GM23338 (cell line): ENCODE data around the gene KRTAP16-1. TPM values are rescaled to one million over a fixed set of nuclear protein-coding genes. Genes with fewer than 3 reads are reported as not detected.

ENCODE experiments used
- ATAC-seq: fragments of 200-7000 bp; cut with Tn5 transposase; 3 replicates; pipeline ENCODE4 v1.9.1; 2020
- DNase-seq: peaks from one replicate; pipeline ENCODE4 v3.0.0-alpha.2; 2015; ENCODE audit warnings: low spot score
- H2AFZ ChIP-seq: fragments of 200-600 bp; sonication (generic); 2 replicates; pipeline ENCODE4 v1.8.0; 2016; ENCODE audit warnings: antibody characterized with exemption, mild to moderate bottlenecking, moderate library complexity
- H3F3A ChIP-seq: fragments of 200-600 bp; sonication (generic); replicated peaks from 2 replicates; pipeline ENCODE4 v1.8.0; 2017; ENCODE audit warnings: antibody characterized with exemption, mixed run types, low read depth
- H3K27ac ChIP-seq: fragments of 200-600 bp; sonication (generic); 2 replicates; pipeline ENCODE4 v1.6.1; 2016; ENCODE audit warnings: low read depth
- H3K27me3 ChIP-seq: fragments of 200-600 bp; sonication (generic); 2 replicates; pipeline ENCODE4 v1.8.0; 2016; ENCODE audit warnings: mild to moderate bottlenecking, mixed run types, moderate library complexity; ENCODE audit not compliant: insufficient read depth
- H3K36me3 ChIP-seq: fragments of 200-600 bp; sonication (generic); 2 replicates; pipeline ENCODE4 v1.8.0; 2016; ENCODE audit warnings: mild to moderate bottlenecking; ENCODE audit not compliant: insufficient read depth
- H3K4me1 ChIP-seq: fragments of 200-600 bp; sonication (generic); 2 replicates; pipeline ENCODE4 v1.8.0; 2016; ENCODE audit warnings: mild to moderate bottlenecking, moderate library complexity; ENCODE audit not compliant: insufficient read depth
- H3K4me2 ChIP-seq: fragments of 200-600 bp; sonication (generic); 2 replicates; pipeline ENCODE4 v1.7.1; 2017; ENCODE audit warnings: mixed run types
- H3K4me3 ChIP-seq: fragments of 200-600 bp; sonication (generic); 2 replicates; pipeline ENCODE4 v1.6.1; 2016; ENCODE audit warnings: mixed run types
- H3K79me2 ChIP-seq: fragments of 200-600 bp; sonication (generic); replicated peaks from 2 replicates; pipeline ENCODE4 v1.8.0; 2017; ENCODE audit warnings: mild to moderate bottlenecking; ENCODE audit not compliant: insufficient read depth
- H3K9me2 ChIP-seq: fragments of 200-600 bp; sonication (generic); 2 replicates; pipeline ENCODE4 v1.8.0; 2017; ENCODE audit not compliant: insufficient read depth
- H4K20me1 ChIP-seq: fragments of 200-600 bp; sonication (generic); replicated peaks from 2 replicates; pipeline ENCODE4 v1.8.0; 2017; ENCODE audit warnings: mild to moderate bottlenecking; ENCODE audit not compliant: insufficient read depth
- H3K27ac Mint-ChIP-seq: 2 replicates; pipeline ENCODE4 v1.8.0; 2020; ENCODE audit warnings: inconsistent platforms, mild to moderate bottlenecking, moderate library complexity, mixed read lengths
- H3K27me3 Mint-ChIP-seq: 3 replicates; pipeline ENCODE4 v1.8.0; 2022; ENCODE audit warnings: low read depth, mild to moderate bottlenecking, moderate library complexity, mixed read lengths, inconsistent platforms; ENCODE audit not compliant: insufficient read depth, poor library complexity
- H3K36me3 Mint-ChIP-seq: 3 replicates; pipeline ENCODE4 v1.8.0; 2021; ENCODE audit warnings: low read depth, mild to moderate bottlenecking, inconsistent platforms, moderate library complexity, mixed read lengths
- H3K4me1 Mint-ChIP-seq: 3 replicates; pipeline ENCODE4 v1.8.0; 2020; ENCODE audit warnings: mild to moderate bottlenecking, inconsistent platforms, mixed read lengths
- H3K4me3 Mint-ChIP-seq: 3 replicates; pipeline ENCODE4 v1.8.0; 2021; ENCODE audit warnings: moderate library complexity, mild to moderate bottlenecking, inconsistent platforms, mixed read lengths
- H3K9me3 Mint-ChIP-seq: 3 replicates; pipeline ENCODE4 v1.8.0; 2020; ENCODE audit warnings: moderate library complexity, mild to moderate bottlenecking, inconsistent platforms, mixed read lengths
- ZNF331 ChIP-seq: fragments of 250-450 bp; sonication (Bioruptor Pico); IDR thresholded peaks from 2 replicates; pipeline ENCODE4 v1.5.0; 2020; ENCODE audit warnings: low read depth, mild to moderate bottlenecking, moderate library complexity
- polyA plus RNA-seq: library from polyadenylated mRNA; unstranded; fragments of >200 nt; fragmentation: Nextera tagmentation; extraction: Ambion mirVana; gene quantifications from 2 replicates; pipeline ENCODE4 v1.2.1, GENCODE V29; 2016
- total RNA-seq: library from RNA; depleted of rRNA; stranded (reverse); fragments of >200 nt; shearing (Covaris generic); gene quantifications from 2 replicates; pipeline ENCODE4 v1.2.3, GENCODE V29; 2014
- TF ChIP-seq, protein P1 (sequence below): IDR thresholded peaks from one replicate; pipeline ENCODE4 v1.6.1; 2018; ENCODE audit warnings: antibody characterized with exemption; ENCODE audit not compliant: unreplicated experiment
- TF ChIP-seq, protein P2 (sequence below): fragments of 250-450 bp; sonication (Bioruptor Pico); IDR thresholded peaks from 2 replicates; pipeline ENCODE4 v1.5.0; 2020; ENCODE audit warnings: mild to moderate bottlenecking, moderate library complexity

KRTAP16-1 gene
- total and polyA plus RNA-seq, 2 experiments from 2014 or later = not detected

DNA sequence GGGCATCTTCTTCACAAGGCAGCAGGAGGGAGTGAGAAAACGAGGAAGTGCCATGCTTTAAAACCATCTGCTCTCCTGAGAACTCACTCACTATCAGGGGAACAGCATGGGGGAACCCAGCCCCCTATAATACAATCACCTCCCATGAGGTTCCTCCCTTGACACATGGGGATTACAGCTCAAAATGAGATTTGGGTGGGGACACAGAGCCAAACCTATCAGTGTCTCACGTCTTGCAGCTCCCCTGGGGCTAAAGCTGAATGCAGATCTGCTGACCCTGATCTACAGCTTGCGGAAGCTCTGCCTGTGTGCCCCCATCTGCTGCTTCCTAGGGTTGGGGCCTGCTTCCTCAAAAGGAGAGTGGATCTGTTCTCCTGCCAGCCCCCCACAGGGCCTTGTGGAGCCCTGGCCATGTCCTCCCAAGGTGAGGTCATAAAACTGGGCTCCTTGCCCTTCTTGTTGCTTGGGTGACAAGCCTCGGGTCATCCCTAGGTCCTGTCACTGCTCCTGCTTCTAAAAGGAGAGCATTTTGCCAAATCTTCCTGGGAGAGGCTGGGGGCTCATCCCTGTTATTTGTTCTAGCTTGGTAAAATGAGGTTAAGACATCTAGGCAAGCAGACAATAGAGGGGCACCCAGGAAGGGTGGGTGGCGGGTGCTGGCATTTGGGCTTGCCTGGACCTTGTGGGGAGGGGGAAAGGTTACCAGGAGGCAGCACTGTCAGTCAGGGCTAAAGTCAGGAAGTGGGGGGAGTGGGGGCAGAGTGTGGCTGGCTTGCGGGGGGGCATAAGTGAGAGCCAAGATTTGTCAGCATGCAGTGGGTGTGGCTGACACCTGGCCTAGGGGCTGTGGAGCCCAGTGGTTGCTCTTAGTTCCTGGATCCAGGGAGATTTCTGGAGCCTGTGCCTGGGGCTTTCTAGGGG is 25.5 kb upstream of the KRTAP16-1 start:
- Mint-ChIP-seq H3K27me3 (peaks cover 6% of the 10 kb centered on the region), H3K36me3 (no peaks in the 10 kb centered on the region), H3K4me3 (no peak overlapping the region), H3K9me3 (peaks cover 2% of the 10 kb centered on the region; the same call in 1 of the 3 replicates), H3K27ac (no peak overlapping the region), H3K4me1 (no peaks in the 10 kb centered on the region)
- TF ChIP-seq, protein P1, sequence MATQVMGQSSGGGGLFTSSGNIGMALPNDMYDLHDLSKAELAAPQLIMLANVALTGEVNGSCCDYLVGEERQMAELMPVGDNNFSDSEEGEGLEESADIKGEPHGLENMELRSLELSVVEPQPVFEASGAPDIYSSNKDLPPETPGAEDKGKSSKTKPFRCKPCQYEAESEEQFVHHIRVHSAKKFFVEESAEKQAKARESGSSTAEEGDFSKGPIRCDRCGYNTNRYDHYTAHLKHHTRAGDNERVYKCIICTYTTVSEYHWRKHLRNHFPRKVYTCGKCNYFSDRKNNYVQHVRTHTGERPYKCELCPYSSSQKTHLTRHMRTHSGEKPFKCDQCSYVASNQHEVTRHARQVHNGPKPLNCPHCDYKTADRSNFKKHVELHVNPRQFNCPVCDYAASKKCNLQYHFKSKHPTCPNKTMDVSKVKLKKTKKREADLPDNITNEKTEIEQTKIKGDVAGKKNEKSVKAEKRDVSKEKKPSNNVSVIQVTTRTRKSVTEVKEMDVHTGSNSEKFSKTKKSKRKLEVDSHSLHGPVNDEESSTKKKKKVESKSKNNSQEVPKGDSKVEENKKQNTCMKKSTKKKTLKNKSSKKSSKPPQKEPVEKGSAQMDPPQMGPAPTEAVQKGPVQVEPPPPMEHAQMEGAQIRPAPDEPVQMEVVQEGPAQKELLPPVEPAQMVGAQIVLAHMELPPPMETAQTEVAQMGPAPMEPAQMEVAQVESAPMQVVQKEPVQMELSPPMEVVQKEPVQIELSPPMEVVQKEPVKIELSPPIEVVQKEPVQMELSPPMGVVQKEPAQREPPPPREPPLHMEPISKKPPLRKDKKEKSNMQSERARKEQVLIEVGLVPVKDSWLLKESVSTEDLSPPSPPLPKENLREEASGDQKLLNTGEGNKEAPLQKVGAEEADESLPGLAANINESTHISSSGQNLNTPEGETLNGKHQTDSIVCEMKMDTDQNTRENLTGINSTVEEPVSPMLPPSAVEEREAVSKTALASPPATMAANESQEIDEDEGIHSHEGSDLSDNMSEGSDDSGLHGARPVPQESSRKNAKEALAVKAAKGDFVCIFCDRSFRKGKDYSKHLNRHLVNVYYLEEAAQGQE = no peak
- no peak overlapping the region for H3K4me3 ChIP-seq
- H3F3A ChIP-seq = no peaks in the 10 kb centered on the region
- no peak overlapping the region for H3K4me2 ChIP-seq
- H2AFZ ChIP-seq = no peak overlapping the region
- H3K27ac ChIP-seq = no peak overlapping the region
- H3K27me3 ChIP-seq = no peaks in the 10 kb centered on the region
- H3K4me1 ChIP-seq = no peaks in the 10 kb centered on the region
- no peaks in the 10 kb centered on the region for H3K36me3 ChIP-seq
- DNase-seq (no peak), ATAC-seq (no peak)
- no peaks in the 10 kb centered on the region for H4K20me1 ChIP-seq
- H3K9me2 ChIP-seq = no peaks in the 10 kb centered on the region; the same call in 1 of the 2 replicates
- no peaks in the 10 kb centered on the region for H3K79me2 ChIP-seq

DNA sequence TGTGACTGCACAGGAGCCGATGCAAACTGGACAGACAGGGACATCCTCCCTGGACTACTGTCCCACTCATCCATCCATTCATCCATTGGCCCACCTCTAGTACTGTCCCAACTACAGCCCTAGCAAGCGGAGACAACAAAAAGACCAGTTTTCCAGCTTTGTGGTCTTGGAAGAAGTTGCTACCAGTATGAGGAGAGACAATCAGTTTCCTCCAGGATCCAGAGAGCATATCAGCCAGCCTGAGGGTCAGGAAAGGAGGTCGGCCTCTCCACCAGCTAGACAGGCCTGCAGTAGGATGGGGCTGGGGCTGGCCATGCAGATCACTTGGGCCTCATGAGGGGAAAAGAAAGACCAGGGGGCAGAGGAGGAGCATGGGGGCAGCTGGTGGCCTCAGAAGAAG is 24.7 kb upstream of the KRTAP16-1 start:
- H3K36me3 ChIP-seq = no peaks in the 10 kb centered on the region
- DNase-seq (no peak), ATAC-seq (no peak)
- no peak overlapping the region for H3K4me2 ChIP-seq
- no peak overlapping the region for H3K27ac Mint-ChIP-seq
- peaks cover 2% of the 10 kb centered on the region; the same call in 1 of the 3 replicates for H3K9me3 Mint-ChIP-seq
- H3K4me3 Mint-ChIP-seq = no peak overlapping the region
- H3K27me3 ChIP-seq = no peaks in the 10 kb centered on the region
- H3K79me2 ChIP-seq = no peaks in the 10 kb centered on the region
- no peak overlapping the region for H3K27ac ChIP-seq
- no peaks in the 10 kb centered on the region for H4K20me1 ChIP-seq
- no peaks in the 10 kb centered on the region for H3K36me3 Mint-ChIP-seq
- H3K9me2 ChIP-seq = no peaks in the 10 kb centered on the region; the same call in 1 of the 2 replicates
- H3K4me1 ChIP-seq = no peaks in the 10 kb centered on the region
- no peak for TF ChIP-seq ZNF331
- TF ChIP-seq, protein P2, sequence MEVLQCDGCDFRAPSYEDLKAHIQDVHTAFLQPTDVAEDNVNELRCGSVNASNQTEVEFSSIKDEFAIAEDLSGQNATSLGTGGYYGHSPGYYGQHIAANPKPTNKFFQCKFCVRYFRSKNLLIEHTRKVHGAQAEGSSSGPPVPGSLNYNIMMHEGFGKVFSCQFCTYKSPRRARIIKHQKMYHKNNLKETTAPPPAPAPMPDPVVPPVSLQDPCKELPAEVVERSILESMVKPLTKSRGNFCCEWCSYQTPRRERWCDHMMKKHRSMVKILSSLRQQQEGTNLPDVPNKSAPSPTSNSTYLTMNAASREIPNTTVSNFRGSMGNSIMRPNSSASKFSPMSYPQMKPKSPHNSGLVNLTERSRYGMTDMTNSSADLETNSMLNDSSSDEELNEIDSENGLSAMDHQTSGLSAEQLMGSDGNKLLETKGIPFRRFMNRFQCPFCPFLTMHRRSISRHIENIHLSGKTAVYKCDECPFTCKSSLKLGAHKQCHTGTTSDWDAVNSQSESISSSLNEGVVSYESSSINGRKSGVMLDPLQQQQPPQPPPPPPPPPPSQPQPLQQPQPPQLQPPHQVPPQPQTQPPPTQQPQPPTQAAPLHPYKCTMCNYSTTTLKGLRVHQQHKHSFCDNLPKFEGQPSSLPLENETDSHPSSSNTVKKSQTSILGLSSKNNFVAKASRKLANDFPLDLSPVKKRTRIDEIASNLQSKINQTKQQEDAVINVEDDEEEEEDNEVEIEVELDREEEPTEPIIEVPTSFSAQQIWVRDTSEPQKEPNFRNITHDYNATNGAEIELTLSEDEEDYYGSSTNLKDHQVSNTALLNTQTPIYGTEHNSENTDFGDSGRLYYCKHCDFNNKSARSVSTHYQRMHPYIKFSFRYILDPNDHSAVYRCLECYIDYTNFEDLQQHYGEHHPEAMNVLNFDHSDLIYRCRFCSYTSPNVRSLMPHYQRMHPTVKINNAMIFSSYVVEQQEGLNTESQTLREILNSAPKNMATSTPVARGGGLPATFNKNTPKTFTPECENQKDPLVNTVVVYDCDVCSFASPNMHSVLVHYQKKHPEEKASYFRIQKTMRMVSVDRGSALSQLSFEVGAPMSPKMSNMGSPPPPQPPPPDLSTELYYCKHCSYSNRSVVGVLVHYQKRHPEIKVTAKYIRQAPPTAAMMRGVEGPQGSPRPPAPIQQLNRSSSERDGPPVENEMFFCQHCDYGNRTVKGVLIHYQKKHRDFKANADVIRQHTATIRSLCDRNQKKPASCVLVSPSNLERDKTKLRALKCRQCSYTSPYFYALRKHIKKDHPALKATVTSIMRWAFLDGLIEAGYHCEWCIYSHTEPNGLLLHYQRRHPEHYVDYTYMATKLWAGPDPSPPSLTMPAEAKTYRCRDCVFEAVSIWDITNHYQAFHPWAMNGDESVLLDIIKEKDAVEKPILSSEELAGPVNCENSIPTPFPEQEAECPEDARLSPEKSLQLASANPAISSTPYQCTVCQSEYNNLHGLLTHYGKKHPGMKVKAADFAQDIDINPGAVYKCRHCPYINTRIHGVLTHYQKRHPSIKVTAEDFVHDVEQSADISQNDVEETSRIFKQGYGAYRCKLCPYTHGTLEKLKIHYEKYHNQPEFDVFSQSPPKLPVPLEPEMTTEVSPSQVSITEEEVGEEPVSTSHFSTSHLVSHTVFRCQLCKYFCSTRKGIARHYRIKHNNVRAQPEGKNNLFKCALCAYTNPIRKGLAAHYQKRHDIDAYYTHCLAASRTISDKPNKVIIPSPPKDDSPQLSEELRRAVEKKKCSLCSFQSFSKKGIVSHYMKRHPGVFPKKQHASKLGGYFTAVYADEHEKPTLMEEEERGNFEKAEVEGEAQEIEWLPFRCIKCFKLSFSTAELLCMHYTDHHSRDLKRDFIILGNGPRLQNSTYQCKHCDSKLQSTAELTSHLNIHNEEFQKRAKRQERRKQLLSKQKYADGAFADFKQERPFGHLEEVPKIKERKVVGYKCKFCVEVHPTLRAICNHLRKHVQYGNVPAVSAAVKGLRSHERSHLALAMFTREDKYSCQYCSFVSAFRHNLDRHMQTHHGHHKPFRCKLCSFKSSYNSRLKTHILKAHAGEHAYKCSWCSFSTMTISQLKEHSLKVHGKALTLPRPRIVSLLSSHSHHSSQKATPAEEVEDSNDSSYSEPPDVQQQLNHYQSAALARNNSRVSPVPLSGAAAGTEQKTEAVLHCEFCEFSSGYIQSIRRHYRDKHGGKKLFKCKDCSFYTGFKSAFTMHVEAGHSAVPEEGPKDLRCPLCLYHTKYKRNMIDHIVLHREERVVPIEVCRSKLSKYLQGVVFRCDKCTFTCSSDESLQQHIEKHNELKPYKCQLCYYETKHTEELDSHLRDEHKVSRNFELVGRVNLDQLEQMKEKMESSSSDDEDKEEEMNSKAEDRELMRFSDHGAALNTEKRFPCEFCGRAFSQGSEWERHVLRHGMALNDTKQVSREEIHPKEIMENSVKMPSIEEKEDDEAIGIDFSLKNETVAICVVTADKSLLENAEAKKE (CRISPR knock-in tag) = no peak
- no peak overlapping the region for H2AFZ ChIP-seq
- H3F3A ChIP-seq = no peaks in the 10 kb centered on the region
- H3K27me3 Mint-ChIP-seq = peaks cover 8% of the 10 kb centered on the region
- H3K4me3 ChIP-seq = no peak overlapping the region
- H3K4me1 Mint-ChIP-seq = no peaks in the 10 kb centered on the region
